Posterior vena cava (tissue), 2 donors: Measurements from ENCODE around the gene EME2. TPM values are rescaled to one million over a fixed set of nuclear protein-coding genes. Genes with fewer than 3 reads are reported as not detected.

ENCODE experiments used
- DNase-seq: peaks from one replicate; pipeline ENCODE4 v3.0.0-alpha.2; 2020; ENCODE audit warnings: low spot score
- intact Hi-C, 2 donors: fragments of 100-400 bp; cut with DNase I; formaldehyde crosslinking; loops; one replicate each; pipeline versions ENCODE4 v1.14.1 to v1.14.2; 2022 to 2023
- microRNA-seq, 2 donors: library from miRNA; unstranded; fragments of <30 nt; microRNA quantifications; one replicate each; pipeline ENCODE4 v1.2.0, GENCODE V29; 2020 to 2021; ENCODE audit warnings: borderline microRNAs expressed in 2 of 2
- total RNA-seq, 2 donors: library from RNA; stranded (reverse); fragmentation: NEBNext Ultra II Directional; extraction: Animal tissue kit (Norgen Biotek cat#: 25700); gene quantifications; one replicate each; pipeline ENCODE4 v1.2.1, GENCODE V29; 2021
- donor health status: DM: yes; HTN: yes; CAD: no.
- donor health status: DM: yes; HTN: yes; CAD: no.

Gene EME2
- total RNA-seq, 2 donors from 2014 or later: 10.2 to 12.0 TPM

- intact Hi-C loops: loop anchor here in 1 of 2 donors (10.0 kb wide), 1 partner anchor 1763 kb away; no protein-coding TSS in a partner anchor
- peak; percentile 74 for DNase-seq
Observed at GRCh38 chr16:1821861-1822611, 49.4 kb downstream of the EME2 start.

GRCh38 chr16:1822801-1823200 is 50.2 kb downstream of the EME2 start:
- no peak for DNase-seq
- intact Hi-C loops: loop anchor here in 1 of 2 donors (10.0 kb wide), 1 partner anchor 1762 kb away; no protein-coding TSS in a partner anchor

- intact Hi-C loops: loop anchor here in 1 of 2 donors (10.0 kb wide), 1 partner anchor 1761 kb away; no protein-coding TSS in a partner anchor
- DNase-seq: no peak
Observed at GRCh38 chr16:1823821-1824220, 51.2 kb downstream of the EME2 start.

- DNase-seq: peak; percentile 78
- intact Hi-C loops: loop anchor here in 1 of 2 donors (10.0 kb wide), 1 partner anchor 1759 kb away; no protein-coding TSS in a partner anchor
Observed at GRCh38 chr16:1825381-1825863, 52.8 kb downstream of the EME2 start.

Small RNA genes lying within 50 kb of the gene (microRNA-seq; reads per million reads assigned to microRNA genes)
- 0.97 to 1.3 reads per million in 2 donors for gene MIR3177

Other genes with a start within 250 kb of the EME2 start
- gene TMEM204, start 239.1 kb upstream of the EME2 start, total RNA-seq: 10 to 100 TPM; 23.7 to 36.5 TPM
- gene IFT140, start 160.7 kb upstream of the EME2 start, total RNA-seq: 10 to 100 TPM; 13.1 to 14.9 TPM
- gene CRAMP1, start 160.4 kb upstream of the EME2 start, total RNA-seq: 10 to 100 TPM; 12.1 to 12.4 TPM
- gene JPT2, start 94.5 kb upstream of the EME2 start, total RNA-seq: 10 to 100 TPM; 23.3 to 31.1 TPM
- 10 to 100 TPM; 37.1 to 42.3 TPM for gene MAPK8IP3, start 66.6 kb upstream of the EME2 start, total RNA-seq
- gene NME3, start 1.3 kb upstream of the EME2 start, total RNA-seq: 10 to 100 TPM; 31.6 to 47.0 TPM
- 10 to 100 TPM; 37.3 to 45.8 TPM for gene MRPS34, start 324 bp downstream of the EME2 start, total RNA-seq
- 10 to 100 TPM; 21.7 to 26.7 TPM for gene SPSB3, start 9.8 kb downstream of the EME2 start, total RNA-seq
- gene NUBP2, start 10.2 kb downstream of the EME2 start, total RNA-seq: 10 to 100 TPM; 30.4 to 30.9 TPM
- under 1 TPM in 1 of 2 donors, not detected in 1; 0.10 TPM for gene IGFALS, start 20.9 kb downstream of the EME2 start, total RNA-seq
- 10 to 100 TPM; 36.1 to 48.2 TPM for gene HAGH, start 54.0 kb downstream of the EME2 start, total RNA-seq
- 10 to 100 TPM; 14.0 to 17.3 TPM for gene FAHD1, start 54.4 kb downstream of the EME2 start, total RNA-seq
- not detected for gene MEIOB, start 99.4 kb downstream of the EME2 start, total RNA-seq
- not detected for gene HS3ST6, start 145.6 kb downstream of the EME2 start, total RNA-seq
- 10 to 100 TPM; 61.4 to 70.0 TPM for gene MSRB1, start 170.4 kb downstream of the EME2 start, total RNA-seq
- gene RPL3L, start 181.9 kb downstream of the EME2 start, total RNA-seq: not detected
- gene NDUFB10, start 186.7 kb downstream of the EME2 start, total RNA-seq: 100 to 1,000 TPM; 112 to 116 TPM
- gene RPS2, start 192.0 kb downstream of the EME2 start, total RNA-seq: 1,000 to 10,000 TPM; 1,131 to 1,263 TPM
- not detected for gene RNF151, start 194.0 kb downstream of the EME2 start, total RNA-seq
- gene TBL3, start 199.2 kb downstream of the EME2 start, total RNA-seq: 10 to 100 TPM; 17.6 to 20.1 TPM
- gene NOXO1, start 208.7 kb downstream of the EME2 start, total RNA-seq: not detected
- gene GFER, start 211.4 kb downstream of the EME2 start, total RNA-seq: 10 to 100 TPM; 15.1 to 16.2 TPM
- under 1 TPM; 0.33 to 0.83 TPM for gene SYNGR3, start 217.2 kb downstream of the EME2 start, total RNA-seq
- gene ZNF598, start 237.0 kb downstream of the EME2 start, total RNA-seq: 10 to 100 TPM; 29.4 to 38.7 TPM
- not detected for gene NPW, start 247.0 kb downstream of the EME2 start, total RNA-seq